Vagina (tissue), 2 donors: ENCODE results near the gene AP3S1. TPM values are rescaled to one million over a fixed set of nuclear protein-coding genes. Genes with fewer than 3 reads are reported as not detected.

Source experiments
- DNase-seq, 2 donors: peaks; one replicate each; pipeline ENCODE4 v3.0.0-alpha.2; 2017; ENCODE audit errors: extremely low spot score in 2 of 2
- H3K27ac ChIP-seq: fragments of 200-600 bp; sonication (generic); one replicate; pipeline ENCODE4 v1.5.1; 2019
- H3K27me3 ChIP-seq: fragments of 200-600 bp; sonication (generic); one replicate; pipeline ENCODE4 v1.5.1; 2019
- H3K36me3 ChIP-seq, 2 donors: fragments of 200-600 bp; sonication (generic); one replicate each; pipeline ENCODE4 v1.5.1; 2017 to 2019
- H3K4me1 ChIP-seq: fragments of 200-600 bp; sonication (generic); one replicate; pipeline ENCODE4 v1.5.1; 2019
- H3K4me3 ChIP-seq, 2 donors: fragments of 200-600 bp; sonication (generic); 1 replicate in 1 of 2; 2 replicates in 1 of 2; pipeline ENCODE4 v1.5.1; 2016 to 2019
- H3K9me3 ChIP-seq: fragments of 200-600 bp; sonication (generic); one replicate; pipeline ENCODE4 v1.5.1; 2019
- CTCF ChIP-seq, 3 experiments: fragments of 450-650 bp in 2 of 3; fragments of 200-600 bp in 1 of 3; sonication (generic) in 1 of 3; IDR thresholded peaks; one replicate each; pipeline ENCODE4 v1.5.1; 2017 to 2019; ENCODE audit warnings: antibody characterized with exemption in 3 of 3, mild to moderate bottlenecking in 2 of 3, moderate library complexity in 2 of 3
- POLR2A ChIP-seq, 2 donors: fragments of 450-650 bp; IDR thresholded peaks; one replicate each; pipeline ENCODE4 v1.6.1; 2017; ENCODE audit warnings: antibody characterized with exemption in 2 of 2, mild to moderate bottlenecking in 2 of 2, moderate library complexity in 2 of 2
- POLR2AphosphoS5 ChIP-seq, 2 donors: sonication (generic); formaldehyde crosslinking; IDR thresholded peaks; one replicate each; pipeline ENCODE4 v1.9.0; 2017; ENCODE audit warnings: antibody characterized with exemption in 2 of 2, mild to moderate bottlenecking in 2 of 2, low read depth in 1 of 2; ENCODE audit not compliant: insufficient read depth in 1 of 2
- intact Hi-C: fragments of 100-400 bp; cut with DNase I; formaldehyde crosslinking; loops from one replicate; pipeline ENCODE4 v1.15.1; 2023
- total RNA-seq: library from RNA; depleted of rRNA; stranded (reverse); fragments of >200 nt; gene quantifications from one replicate; pipeline ENCODE4 v1.2.3, GENCODE V29; 2016

AP3S1 gene
- total RNA-seq, 1 donor from 2014 or later, result 36.8 TPM

- no peak overlapping the region for H3K4me3 ChIP-seq
- H3K27me3 ChIP-seq, result no peaks in the 10 kb centered on the region
- no peaks in the 10 kb centered on the region for H3K9me3 ChIP-seq
- no peak overlapping the region for H3K27ac ChIP-seq
- peaks cover 0 to 23% of the 10 kb centered on the region in 2 donors for H3K36me3 ChIP-seq
- intact Hi-C loops, result no loop called here
- H3K4me1 ChIP-seq, result no peaks in the 10 kb centered on the region
- no peak for DNase-seq
- TF ChIP-seq CTCF (IDR thresholded peaks at IDR 0.05) (no peak), POLR2A (IDR thresholded peaks at IDR 0.05) (no peak), POLR2AphosphoS5 (IDR thresholded peaks at IDR 0.05; ENCODE audit: insufficient read depth in 1 of 2, low read depth in 1 of 2) (no peak)
These were observed 15.8 kb upstream of the AP3S1 start for GRCh38 chr5:115825948-115826347.

GRCh38 chr5:115829913-115830312, 11.8 kb upstream of the AP3S1 start:
- peaks cover 0 to 49% of the 10 kb centered on the region in 2 donors for H3K36me3 ChIP-seq
- H3K27ac ChIP-seq, result no peak overlapping the region
- no peaks in the 10 kb centered on the region for H3K4me1 ChIP-seq
- H3K9me3 ChIP-seq, result no peaks in the 10 kb centered on the region
- DNase-seq, result no peak
- no peak overlapping the region for H3K4me3 ChIP-seq
- H3K27me3 ChIP-seq, result no peaks in the 10 kb centered on the region
- intact Hi-C loops, result loop anchor here (5.0 kb wide), 1 partner anchor 1867 kb away; no protein-coding TSS in a partner anchor
- TF ChIP-seq CTCF (IDR thresholded peaks at IDR 0.05) (no peak), POLR2A (IDR thresholded peaks at IDR 0.05) (no peak), POLR2AphosphoS5 (IDR thresholded peaks at IDR 0.05; ENCODE audit: insufficient read depth in 1 of 2, low read depth in 1 of 2) (no peak)

GRCh38 chr5:115831163-115831768, 10.5 kb upstream of the AP3S1 start:
- Histone ChIP-seq H3K36me3 (peaks cover 0 to 59% of the 10 kb centered on the region in 2 donors), H3K4me1 (no peaks in the 10 kb centered on the region), H3K27me3 (no peaks in the 10 kb centered on the region), H3K9me3 (no peaks in the 10 kb centered on the region), H3K27ac (no peak overlapping the region), H3K4me3 (no peak overlapping the region)
- no peak for DNase-seq
- TF ChIP-seq POLR2A (IDR thresholded peaks at IDR 0.05), result no peak
- peak in 2 of 3 experiments; percentile 34 to 39 for TF ChIP-seq CTCF (IDR thresholded peaks at IDR 0.05)
- intact Hi-C loops, result loop anchor here (5.0 kb wide), 1 partner anchor 1866 kb away; no protein-coding TSS in a partner anchor

GRCh38 chr5:115835481-115835880, 6.3 kb upstream of the AP3S1 start:
- DNase-seq, result no peak
- H3K27me3 ChIP-seq, result no peaks in the 10 kb centered on the region
- H3K36me3 ChIP-seq, result peaks cover 0 to 54% of the 10 kb centered on the region in 2 donors
- no peaks in the 10 kb centered on the region for H3K9me3 ChIP-seq
- peaks cover 26% of the 10 kb centered on the region for H3K4me1 ChIP-seq
- no peak overlapping the region for H3K27ac ChIP-seq
- no peak overlapping the region for H3K4me3 ChIP-seq
- intact Hi-C loops, result no loop called here
- TF ChIP-seq POLR2AphosphoS5 (IDR thresholded peaks at IDR 0.05; ENCODE audit: insufficient read depth in 1 of 2, low read depth in 1 of 2), result no peak
- TF ChIP-seq POLR2A (IDR thresholded peaks at IDR 0.05), result no peak
- no peak for TF ChIP-seq CTCF (IDR thresholded peaks at IDR 0.05)

- no peak overlapping the region for H3K4me3 ChIP-seq
- H3K27me3 ChIP-seq, result no peaks in the 10 kb centered on the region
- DNase-seq, result no peak
- H3K4me1 ChIP-seq, result peaks cover 44% of the 10 kb centered on the region
- no peaks in the 10 kb centered on the region for H3K9me3 ChIP-seq
- H3K36me3 ChIP-seq, result peaks cover 0 to 33% of the 10 kb centered on the region in 2 donors
- TF ChIP-seq POLR2AphosphoS5 (IDR thresholded peaks at IDR 0.05; ENCODE audit: insufficient read depth in 1 of 2, low read depth in 1 of 2) (no peak), CTCF (IDR thresholded peaks at IDR 0.05) (peak in 2 of 3 experiments; percentile 39 to 42)
- intact Hi-C loops, result no loop called here
- peak overlapping the region; percentile 19 for H3K27ac ChIP-seq
These were observed 2.7 kb upstream of the AP3S1 start for GRCh38 chr5:115838885-115839518.
